Uterus (tissue), 2 donors: ENCODE results near the gene EIF6.

Experiments used
- CTCF ChIP-seq, 4 experiments: fragments of 200-600 bp in 2 of 4; fragments of 450-650 bp in 2 of 4; sonication (generic) in 2 of 4; IDR thresholded peaks; one replicate each; pipeline ENCODE4 v1.5.1; 2016 to 2019; ENCODE audit warnings: antibody characterized with exemption in 4 of 4, mild to moderate bottlenecking in 2 of 4, moderate library complexity in 1 of 4
- POLR2A ChIP-seq, 2 donors: fragments of 450-650 bp; IDR thresholded peaks; one replicate each; pipeline ENCODE4 v1.6.1; 2016; ENCODE audit warnings: antibody characterized with exemption in 2 of 2, mild to moderate bottlenecking in 1 of 2, moderate library complexity in 1 of 2

GRCh38 chr20:35235881-35236280 is 48.7 kb downstream of the EIF6 start:
- no peak for TF ChIP-seq POLR2A (IDR thresholded peaks at IDR 0.05)
- TF ChIP-seq CTCF (IDR thresholded peaks at IDR 0.05) = no peak
